ENCODE data around the gene TTC32.

DNA sequence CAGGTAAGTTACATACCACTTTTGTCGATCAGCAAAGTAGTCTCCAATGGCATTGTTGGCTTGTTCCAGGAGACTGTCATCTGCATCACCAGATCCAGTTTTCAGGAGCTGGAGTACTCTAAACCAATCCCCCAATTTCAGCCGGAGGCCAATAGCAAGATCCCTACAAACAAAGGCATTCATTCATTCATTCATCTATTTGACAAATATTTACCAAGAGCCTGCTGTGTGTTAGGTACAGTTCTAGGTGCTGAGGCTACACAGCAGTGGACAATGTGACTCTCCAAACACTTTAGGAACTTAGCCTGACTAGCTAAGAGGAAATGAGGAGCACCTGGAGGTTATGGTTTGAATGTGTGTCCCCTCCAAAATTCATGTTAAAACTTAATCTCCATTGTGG lies 34.4 kb upstream of the TTC32 start:
- TF ChIP-seq, protein P1, sequence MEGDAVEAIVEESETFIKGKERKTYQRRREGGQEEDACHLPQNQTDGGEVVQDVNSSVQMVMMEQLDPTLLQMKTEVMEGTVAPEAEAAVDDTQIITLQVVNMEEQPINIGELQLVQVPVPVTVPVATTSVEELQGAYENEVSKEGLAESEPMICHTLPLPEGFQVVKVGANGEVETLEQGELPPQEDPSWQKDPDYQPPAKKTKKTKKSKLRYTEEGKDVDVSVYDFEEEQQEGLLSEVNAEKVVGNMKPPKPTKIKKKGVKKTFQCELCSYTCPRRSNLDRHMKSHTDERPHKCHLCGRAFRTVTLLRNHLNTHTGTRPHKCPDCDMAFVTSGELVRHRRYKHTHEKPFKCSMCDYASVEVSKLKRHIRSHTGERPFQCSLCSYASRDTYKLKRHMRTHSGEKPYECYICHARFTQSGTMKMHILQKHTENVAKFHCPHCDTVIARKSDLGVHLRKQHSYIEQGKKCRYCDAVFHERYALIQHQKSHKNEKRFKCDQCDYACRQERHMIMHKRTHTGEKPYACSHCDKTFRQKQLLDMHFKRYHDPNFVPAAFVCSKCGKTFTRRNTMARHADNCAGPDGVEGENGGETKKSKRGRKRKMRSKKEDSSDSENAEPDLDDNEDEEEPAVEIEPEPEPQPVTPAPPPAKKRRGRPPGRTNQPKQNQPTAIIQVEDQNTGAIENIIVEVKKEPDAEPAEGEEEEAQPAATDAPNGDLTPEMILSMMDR (IDR thresholded peaks at IDR 0.05; ENCODE audit: low read length), result no peak
- TF ChIP-seq EZH2 (optimal IDR thresholded peaks at IDR 0.05; ENCODE audit: low read depth, low read length) (no peak), EZH2phosphoT487 (IDR thresholded peaks at IDR 0.05; ENCODE audit: low read length) (no peak)
